WERI-Rb-1 (cell line): ENCODE results near the gene CACNA1I.

ENCODE experiments used
- DNase-seq: peaks from one replicate; pipeline ENCODE4 v3.0.0-alpha.2; 2020
- H3K27ac ChIP-seq: fragments of 250-450 bp; sonication (Bioruptor Pico); 2 replicates; pipeline ENCODE4 v1.5.1; 2020; ENCODE audit warnings: mild to moderate bottlenecking, moderate library complexity
- H3K27me3 ChIP-seq: fragments of 250-450 bp; sonication (Bioruptor Pico); 2 replicates; pipeline ENCODE4 v1.5.1; 2021; ENCODE audit warnings: mild to moderate bottlenecking, low read depth, moderate library complexity; ENCODE audit not compliant: insufficient read depth, severe bottlenecking
- H3K36me3 ChIP-seq: fragments of 250-450 bp; sonication (Bioruptor Pico); 2 replicates; pipeline ENCODE4 v1.5.1; 2020; ENCODE audit warnings: mild to moderate bottlenecking, moderate library complexity
- H3K4me3 ChIP-seq: 2 replicates; pipeline ENCODE4 v1.5.1; 2011; ENCODE audit warnings: low read depth, mild to moderate bottlenecking, control low read depth, low read length
- H3K9me3 ChIP-seq: fragments of 250-450 bp; sonication (Bioruptor Pico); 2 replicates; pipeline ENCODE4 v1.5.1; 2021; ENCODE audit warnings: mild to moderate bottlenecking, moderate library complexity; ENCODE audit not compliant: severe bottlenecking
- TF ChIP-seq, protein P1 (sequence below): IDR thresholded peaks from 2 replicates; pipeline ENCODE4 v1.5.1; 2011; ENCODE audit warnings: low read depth, mild to moderate bottlenecking, control low read depth, inconsistent platforms, low read length

CACNA1I gene

DNA sequence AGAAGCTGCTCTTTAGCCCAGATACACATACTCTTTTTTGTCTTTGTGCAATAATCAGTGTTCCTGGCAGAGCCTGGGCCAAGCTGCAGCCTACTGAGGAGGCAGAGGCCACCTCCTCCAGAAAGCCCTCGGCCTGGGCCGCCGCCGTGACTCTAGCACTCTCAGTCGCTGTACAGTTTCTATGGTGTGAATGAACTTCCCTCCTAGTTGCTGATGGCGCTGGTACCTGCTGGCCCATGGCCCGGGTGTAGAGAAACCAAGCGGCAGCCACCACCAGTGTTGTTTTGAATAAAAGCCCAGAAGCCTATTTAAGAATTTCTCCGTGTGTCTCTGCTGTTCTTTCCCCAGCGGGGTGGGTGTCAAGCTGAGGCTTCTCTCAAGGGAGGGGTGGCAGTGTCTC lies 118.9 kb downstream of the CACNA1I start:
- Histone ChIP-seq H3K27me3 (no peaks in the 10 kb centered on the region), H3K9me3 (no peaks in the 10 kb centered on the region), H3K27ac (peak overlapping the region; percentile 89), H3K4me3 (no peak overlapping the region), H3K36me3 (no peaks in the 10 kb centered on the region)
- TF ChIP-seq, protein P1, sequence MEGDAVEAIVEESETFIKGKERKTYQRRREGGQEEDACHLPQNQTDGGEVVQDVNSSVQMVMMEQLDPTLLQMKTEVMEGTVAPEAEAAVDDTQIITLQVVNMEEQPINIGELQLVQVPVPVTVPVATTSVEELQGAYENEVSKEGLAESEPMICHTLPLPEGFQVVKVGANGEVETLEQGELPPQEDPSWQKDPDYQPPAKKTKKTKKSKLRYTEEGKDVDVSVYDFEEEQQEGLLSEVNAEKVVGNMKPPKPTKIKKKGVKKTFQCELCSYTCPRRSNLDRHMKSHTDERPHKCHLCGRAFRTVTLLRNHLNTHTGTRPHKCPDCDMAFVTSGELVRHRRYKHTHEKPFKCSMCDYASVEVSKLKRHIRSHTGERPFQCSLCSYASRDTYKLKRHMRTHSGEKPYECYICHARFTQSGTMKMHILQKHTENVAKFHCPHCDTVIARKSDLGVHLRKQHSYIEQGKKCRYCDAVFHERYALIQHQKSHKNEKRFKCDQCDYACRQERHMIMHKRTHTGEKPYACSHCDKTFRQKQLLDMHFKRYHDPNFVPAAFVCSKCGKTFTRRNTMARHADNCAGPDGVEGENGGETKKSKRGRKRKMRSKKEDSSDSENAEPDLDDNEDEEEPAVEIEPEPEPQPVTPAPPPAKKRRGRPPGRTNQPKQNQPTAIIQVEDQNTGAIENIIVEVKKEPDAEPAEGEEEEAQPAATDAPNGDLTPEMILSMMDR, result no peak
- no peak for DNase-seq

DNA sequence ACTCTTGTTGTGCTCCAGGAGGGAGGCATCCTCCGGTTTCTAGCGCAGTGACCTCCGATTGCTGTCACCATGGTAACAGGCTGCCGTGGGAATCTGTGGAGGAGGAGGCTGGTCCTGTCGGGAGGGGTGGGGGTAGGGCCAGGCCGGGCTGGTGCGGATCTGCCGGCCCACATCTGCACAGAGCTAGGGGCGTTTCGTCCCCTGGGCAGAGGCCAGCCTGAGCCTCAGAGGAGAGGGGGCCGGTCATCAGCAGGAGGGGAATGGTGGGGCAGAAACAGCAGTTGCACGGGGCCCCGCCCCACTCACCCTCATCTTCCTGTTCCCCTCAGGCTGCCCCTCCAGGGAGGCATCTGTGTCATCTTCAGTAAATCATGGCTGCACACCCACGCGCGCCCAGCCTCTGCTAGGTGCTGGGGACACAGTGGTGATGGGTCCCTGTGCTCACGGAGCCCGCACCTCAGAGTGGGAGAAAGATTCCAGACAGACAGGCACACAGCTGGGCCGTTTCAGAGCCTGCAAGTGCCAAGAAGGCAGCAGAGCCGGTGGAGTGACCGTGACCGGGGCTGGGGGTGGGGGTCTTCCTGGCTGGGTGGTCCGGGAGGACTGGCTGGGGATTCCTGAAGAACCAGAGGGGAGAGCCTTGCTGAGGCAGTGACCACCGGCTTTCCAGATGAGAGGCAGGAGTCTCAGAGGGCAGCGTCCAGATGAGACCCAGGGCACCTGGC lies 120.5 kb downstream of the CACNA1I start:
- TF ChIP-seq, protein P1, result no peak
- Histone ChIP-seq H3K27ac (peak overlapping the region; percentile 89), H3K27me3 (no peaks in the 10 kb centered on the region), H3K36me3 (no peaks in the 10 kb centered on the region), H3K9me3 (no peaks in the 10 kb centered on the region), H3K4me3 (no peak overlapping the region)
- peak; percentile 63 for DNase-seq

DNA sequence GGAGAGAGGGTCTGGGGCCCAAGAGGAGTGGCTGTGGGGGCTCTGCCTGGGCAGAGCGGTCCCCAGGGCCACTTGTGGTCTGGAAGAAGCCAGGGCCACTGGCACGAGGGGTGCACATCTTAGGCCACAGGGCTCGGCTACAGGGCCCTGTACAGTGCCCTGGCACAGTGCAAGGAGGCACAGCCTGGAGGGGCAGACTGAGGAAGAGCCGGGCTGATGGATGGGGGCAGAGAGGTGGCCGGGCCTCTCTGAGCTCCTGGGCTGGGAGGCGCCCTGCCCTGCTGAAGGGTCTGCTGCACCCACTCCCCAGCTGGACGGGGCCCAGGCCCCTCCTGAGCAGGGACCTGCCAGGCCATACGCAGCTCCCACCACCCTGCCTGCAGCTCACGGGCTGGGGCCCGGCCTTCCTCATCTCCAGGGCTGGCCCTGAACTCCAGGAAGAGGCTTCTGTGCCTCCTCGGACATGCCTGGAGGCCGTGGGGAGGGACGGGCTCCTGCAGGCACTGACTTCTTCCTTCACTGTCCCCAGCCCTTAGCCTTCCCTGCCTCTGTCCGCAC lies 123.5 kb downstream of the CACNA1I start:
- no peak for DNase-seq
- TF ChIP-seq, protein P1, result no peak
- Histone ChIP-seq H3K9me3 (no peaks in the 10 kb centered on the region), H3K27me3 (no peaks in the 10 kb centered on the region), H3K36me3 (no peaks in the 10 kb centered on the region), H3K27ac (no peak overlapping the region), H3K4me3 (no peak overlapping the region)

DNA sequence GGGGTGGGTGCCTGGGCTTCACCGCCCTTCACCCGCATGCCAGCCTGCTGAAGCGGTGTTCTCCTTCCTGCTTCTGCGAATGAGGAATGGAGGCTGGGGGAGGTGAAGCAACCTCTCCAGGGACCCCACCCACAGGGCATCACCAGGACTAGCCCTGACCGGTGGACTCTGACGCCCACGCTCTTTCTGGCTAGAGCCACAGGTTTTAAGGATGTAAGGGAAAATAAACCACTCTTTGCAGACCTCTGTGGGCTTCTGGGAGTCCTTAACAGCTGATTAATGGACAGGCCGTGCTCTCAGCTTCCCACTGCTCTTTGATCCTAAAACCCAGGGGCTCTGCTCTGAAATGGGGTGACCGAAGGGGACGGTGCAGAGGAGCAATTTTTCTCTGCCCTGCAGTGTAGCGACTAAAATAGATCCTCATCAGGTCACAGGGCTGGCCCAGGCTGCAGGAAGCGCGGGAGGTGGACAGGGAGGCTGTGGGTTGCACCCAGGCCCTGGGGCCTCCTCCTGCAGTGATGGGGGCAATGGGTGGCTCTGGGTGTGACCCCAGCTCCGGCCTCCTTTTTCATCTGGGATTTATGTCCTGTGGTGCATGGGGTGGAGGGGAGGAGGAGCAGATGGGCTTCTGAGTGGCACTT lies 127.4 kb downstream of the CACNA1I start:
- DNase-seq, result no peak
- no peaks in the 10 kb centered on the region for H3K27me3 ChIP-seq
- H3K4me3 ChIP-seq, result no peak overlapping the region
- H3K27ac ChIP-seq, result peak overlapping the region; percentile 17
- H3K9me3 ChIP-seq, result no peaks in the 10 kb centered on the region
- TF ChIP-seq, protein P1, result no peak
- H3K36me3 ChIP-seq, result no peaks in the 10 kb centered on the region

DNA sequence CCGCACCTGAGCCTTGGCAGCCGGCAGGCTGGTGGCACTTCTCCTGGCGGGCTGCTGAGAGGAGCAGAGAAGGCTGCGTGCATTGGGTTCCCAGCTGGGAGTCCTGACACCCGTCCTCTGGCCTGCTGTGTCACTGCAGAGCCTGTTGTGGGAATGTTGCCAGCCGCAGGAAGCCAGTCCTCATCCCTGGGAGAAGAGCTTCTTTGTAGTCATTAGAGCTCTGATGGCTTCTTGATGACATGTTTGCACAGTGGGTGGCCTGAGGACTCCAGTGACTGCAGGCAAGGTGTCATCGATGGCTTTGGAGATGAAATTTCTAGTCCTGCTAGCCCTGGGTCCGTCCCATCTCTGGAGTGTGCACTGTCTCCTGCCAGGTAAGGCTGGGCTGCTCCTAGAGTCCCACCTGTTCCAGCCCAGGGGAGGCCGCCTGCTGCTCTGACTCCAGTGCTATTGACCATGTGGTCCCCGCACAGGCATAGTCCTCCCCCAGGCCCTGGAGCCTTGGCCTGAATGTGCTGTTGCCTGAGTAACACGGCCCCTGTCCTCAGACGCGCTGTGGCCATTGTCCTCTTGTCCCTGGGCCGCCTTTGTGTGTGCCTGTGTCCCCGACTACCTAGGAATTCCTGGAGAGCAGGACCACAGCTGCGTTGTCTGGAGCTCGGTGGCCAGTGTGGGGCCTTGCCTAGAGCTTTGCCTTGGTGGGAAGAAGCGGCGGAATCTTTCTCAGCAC lies 129.2 kb downstream of the CACNA1I start:
- Histone ChIP-seq H3K4me3 (no peak overlapping the region), H3K9me3 (no peaks in the 10 kb centered on the region), H3K27ac (no peak overlapping the region), H3K36me3 (no peaks in the 10 kb centered on the region), H3K27me3 (no peaks in the 10 kb centered on the region)
- DNase-seq, result no peak
- TF ChIP-seq, protein P1, result no peak
